Measurements from ENCODE around the gene AGPAT3.

AGPAT3 gene

GRCh38 chr21:43983390-43983789 lies 118.4 kb downstream of the AGPAT3 start:
- no peak for TF ChIP-seq EZH2phosphoT487 (IDR thresholded peaks at IDR 0.05; ENCODE audit: borderline replicate concordance, low read length)
- TF ChIP-seq CTCF (IDR thresholded peaks at IDR 0.05; ENCODE audit: low read depth, low read length, poor library complexity, severe bottlenecking): no peak
- no peaks in the 10 kb centered on the region for H3K4me1 ChIP-seq (ENCODE audit: control insufficient read depth, low read length)
- H3K79me2 ChIP-seq (ENCODE audit: control insufficient read depth, low read length): no peaks in the 10 kb centered on the region
- H3K9me2 ChIP-seq (replicated peaks; ENCODE audit: control insufficient read depth, low read length): no peaks in the 10 kb centered on the region
- H3K36me3 ChIP-seq (ENCODE audit: control insufficient read depth, low read length): no peaks in the 10 kb centered on the region
- no peaks in the 10 kb centered on the region for H3K27me3 ChIP-seq (ENCODE audit: control insufficient read depth, low read length)
- no peak overlapping the region for H3K4me2 ChIP-seq (ENCODE audit: low read length)
- H3F3A ChIP-seq (ENCODE audit: control insufficient read depth, insufficient read depth): no peaks in the 10 kb centered on the region
- no peak overlapping the region for H3K27ac ChIP-seq (ENCODE audit: low read depth, low read length)
- H4K20me1 ChIP-seq (ENCODE audit: control insufficient read depth, insufficient read depth, low read depth, low read length): no peaks in the 10 kb centered on the region
- H3K9me3 ChIP-seq (ENCODE audit: control insufficient read depth, insufficient read depth, low read length): no peaks in the 10 kb centered on the region
- no peak overlapping the region for H3K4me3 ChIP-seq (ENCODE audit: low read length)

GRCh38 chr21:43983860-43984420 lies 118.9 kb downstream of the AGPAT3 start:
- Histone ChIP-seq H3K27me3 (ENCODE audit: control insufficient read depth, low read length) (no peaks in the 10 kb centered on the region), H3K27ac (ENCODE audit: low read depth, low read length) (no peak overlapping the region), H3K79me2 (ENCODE audit: control insufficient read depth, low read length) (no peaks in the 10 kb centered on the region), H3K4me1 (ENCODE audit: control insufficient read depth, low read length) (no peaks in the 10 kb centered on the region), H4K20me1 (ENCODE audit: control insufficient read depth, insufficient read depth, low read depth, low read length) (no peaks in the 10 kb centered on the region), H3K4me2 (ENCODE audit: low read length) (no peak overlapping the region), H3F3A (ENCODE audit: control insufficient read depth, insufficient read depth) (no peaks in the 10 kb centered on the region), H3K36me3 (ENCODE audit: control insufficient read depth, low read length) (no peaks in the 10 kb centered on the region), H3K9me2 (replicated peaks; ENCODE audit: control insufficient read depth, low read length) (no peaks in the 10 kb centered on the region), H3K4me3 (ENCODE audit: low read length) (no peak overlapping the region), H3K9me3 (ENCODE audit: control insufficient read depth, insufficient read depth, low read length) (no peaks in the 10 kb centered on the region)
- TF ChIP-seq CTCF (IDR thresholded peaks at IDR 0.05; ENCODE audit: low read depth, low read length, poor library complexity, severe bottlenecking): no peak
- no peak for TF ChIP-seq EZH2phosphoT487 (IDR thresholded peaks at IDR 0.05; ENCODE audit: borderline replicate concordance, low read length)

- TF ChIP-seq CTCF (IDR thresholded peaks at IDR 0.05; ENCODE audit: low read depth, low read length, poor library complexity, severe bottlenecking) (no peak), EZH2phosphoT487 (IDR thresholded peaks at IDR 0.05; ENCODE audit: borderline replicate concordance, low read length) (no peak)
- no peaks in the 10 kb centered on the region for H3K27me3 ChIP-seq (ENCODE audit: control insufficient read depth, low read length)
- H3K4me3 ChIP-seq (ENCODE audit: low read length): no peak overlapping the region
- H3K36me3 ChIP-seq (ENCODE audit: control insufficient read depth, low read length): no peaks in the 10 kb centered on the region
- no peaks in the 10 kb centered on the region for H3K9me2 ChIP-seq (replicated peaks; ENCODE audit: control insufficient read depth, low read length)
- no peaks in the 10 kb centered on the region for H3K9me3 ChIP-seq (ENCODE audit: control insufficient read depth, insufficient read depth, low read length)
- no peaks in the 10 kb centered on the region for H3F3A ChIP-seq (ENCODE audit: control insufficient read depth, insufficient read depth)
- no peaks in the 10 kb centered on the region for H3K4me1 ChIP-seq (ENCODE audit: control insufficient read depth, low read length)
- no peak overlapping the region for H3K4me2 ChIP-seq (ENCODE audit: low read length)
- H4K20me1 ChIP-seq (ENCODE audit: control insufficient read depth, insufficient read depth, low read depth, low read length): no peaks in the 10 kb centered on the region
- H3K79me2 ChIP-seq (ENCODE audit: control insufficient read depth, low read length): no peaks in the 10 kb centered on the region
- no peak overlapping the region for H3K27ac ChIP-seq (ENCODE audit: low read depth, low read length)
Measured at GRCh38 chr21:43984905-43985689, 120.1 kb downstream of the AGPAT3 start.
